GM12878 (cell line): Measurements from ENCODE around the gene RABGEF1.

Experiments used
- CEBPB ChIP-seq, 2 experiments: fragments of 150-350 bp in 1 of 2; IDR thresholded peaks; 2 replicates each; pipeline ENCODE4 v1.6.1; 2012 to 2014; ENCODE audit warnings: low read depth in 2 of 2, low read length in 2 of 2, borderline replicate concordance in 1 of 2, inconsistent platforms in 1 of 2
- EGR1 ChIP-seq, 2 experiments: IDR thresholded peaks; 1 replicate in 1 of 2; 2 replicates in 1 of 2; pipeline ENCODE4 v1.6.1; 2011 to 2012; ENCODE audit warnings: low read depth in 2 of 2, low read length in 2 of 2, borderline replicate concordance in 1 of 2, mild to moderate bottlenecking in 1 of 2, moderate library complexity in 1 of 2
- ETV6 ChIP-seq, 2 experiments: fragments of 450-650 bp in 1 of 2; IDR thresholded peaks in 1 of 2; conservative IDR thresholded peaks in 1 of 2; 2 replicates each; pipeline ENCODE4 v1.6.1; 2014; ENCODE audit warnings: antibody characterized with exemption in 1 of 2, borderline replicate concordance in 1 of 2, low read depth in 1 of 2, mild to moderate bottlenecking in 1 of 2, moderate library complexity in 1 of 2
- EZH2 ChIP-seq: IDR thresholded peaks from 2 replicates; pipeline ENCODE4 v1.6.1; 2012; ENCODE audit warnings: low read depth, mild to moderate bottlenecking, control low read depth, inconsistent platforms, low read length, borderline replicate concordance; ENCODE audit not compliant: control insufficient read depth
- PAX8 ChIP-seq: fragments of 450-650 bp; IDR thresholded peaks from 2 replicates; pipeline ENCODE4 v1.6.1; 2017; ENCODE audit warnings: mild to moderate bottlenecking, moderate library complexity
- PBX3 ChIP-seq: IDR thresholded peaks from 2 replicates; pipeline ENCODE4 v1.6.1; 2011; ENCODE audit warnings: mild to moderate bottlenecking, low read depth, low read length, moderate library complexity; ENCODE audit not compliant: insufficient replicate concordance
- POLR2AphosphoS5 ChIP-seq: IDR thresholded peaks from 2 replicates; pipeline ENCODE4 v1.6.1; 2011; ENCODE audit warnings: mild to moderate bottlenecking, low read length, inconsistent platforms
- SUZ12 ChIP-seq: fragments of 200-600 bp; sonication (generic); IDR thresholded peaks from one replicate; pipeline ENCODE4 v1.6.1; 2018; ENCODE audit warnings: antibody characterized with exemption, mild to moderate bottlenecking; ENCODE audit not compliant: unreplicated experiment
- TCF3 ChIP-seq: IDR thresholded peaks from 2 replicates; pipeline ENCODE4 v1.6.1; 2012; ENCODE audit warnings: low read depth, mild to moderate bottlenecking, low read length, borderline replicate concordance; ENCODE audit not compliant: insufficient read depth
- YY1 ChIP-seq: IDR thresholded peaks from 2 replicates; pipeline ENCODE4 v1.6.1; 2011; ENCODE audit warnings: low read depth, mild to moderate bottlenecking, low read length

- TF ChIP-seq CEBPB (IDR thresholded peaks at IDR 0.05; ENCODE audit: borderline replicate concordance in 1 of 2, low read depth in 2 of 2, low read length in 2 of 2) (no peak), YY1 (no peak), POLR2AphosphoS5 (no peak), SUZ12 (no peak), ETV6 (conservative IDR thresholded peaks at IDR 0.05 in 1 of 2, IDR thresholded peaks at IDR 0.05 in 1 of 2; ENCODE audit: borderline replicate concordance in 1 of 2, low read depth in 1 of 2) (no peak), PBX3 (no peak), EZH2 (no peak), TCF3 (no peak), PAX8 (no peak), EGR1 (IDR thresholded peaks at IDR 0.05; ENCODE audit: borderline replicate concordance in 1 of 2, low read depth in 2 of 2, low read length in 2 of 2) (no peak)
Measured at GRCh38 chr7:66747881-66748511, 7.5 kb downstream of the RABGEF1 start.
